Measurements from ENCODE around the gene RUVBL2. TPM values are rescaled to one million over a fixed set of nuclear protein-coding genes. Genes with fewer than 3 reads are reported as not detected.
"Not testable (repeated sequence)": the region's sequence is repeated elsewhere in the genome, so short reads cannot be mapped to it uniquely, and the experiment has no call there.

RUVBL2 gene
- total and polyA plus RNA-seq, 9 donors: 11.4 to 101 (median 53.4) TPM

DNA sequence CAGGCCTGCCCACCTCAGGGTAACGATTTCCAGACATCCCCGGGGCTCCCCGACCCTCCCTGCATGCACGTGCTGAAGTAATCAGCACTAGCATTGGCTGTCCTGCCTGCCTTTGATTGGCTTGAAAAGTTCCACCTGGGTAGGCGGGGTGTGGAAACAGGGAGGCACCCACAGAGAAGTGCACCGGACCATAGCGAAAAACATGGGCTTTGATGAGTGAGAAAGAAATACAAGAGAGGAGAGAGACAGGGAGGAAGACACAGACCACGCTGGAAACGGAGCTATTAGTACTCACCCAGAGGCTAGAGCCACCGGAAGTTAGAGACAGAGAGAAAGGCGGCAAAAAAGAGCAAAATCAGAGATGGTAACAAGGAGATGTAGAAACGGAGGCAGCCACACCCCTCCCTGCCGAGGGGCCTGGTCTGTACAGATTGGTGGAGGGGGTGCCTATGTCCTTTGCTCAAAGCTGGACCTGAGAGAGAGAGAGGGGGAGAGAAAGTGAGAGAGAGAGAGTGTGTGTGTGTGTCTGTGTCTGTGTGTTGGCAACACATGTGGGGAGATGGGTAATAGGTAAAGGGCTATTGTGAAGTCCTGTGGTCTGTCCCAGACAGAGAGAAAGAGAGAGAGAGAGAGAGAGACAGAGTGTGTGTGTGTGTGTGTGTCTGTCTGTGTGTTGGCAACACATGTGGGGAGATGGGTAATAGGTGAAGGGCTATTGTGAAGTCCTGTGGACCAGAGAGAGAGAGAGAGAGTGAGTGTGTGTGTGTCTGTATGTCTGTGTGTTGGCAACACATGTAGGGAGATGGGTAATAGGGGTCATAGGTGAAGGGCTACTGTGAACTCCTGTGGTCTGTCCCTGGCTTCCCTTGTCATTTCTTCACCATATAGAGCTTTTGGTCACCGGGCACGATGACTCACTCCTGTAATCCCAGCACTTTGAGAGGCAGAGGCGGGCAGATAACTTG, 27.5 kb downstream of the RUVBL2 start:
- intact Hi-C loops (cut with DNase I): no loop called here
- Histone ChIP-seq H3K36me3 (no peaks in the 10 kb centered on the region), H3K27me3 (no peaks in the 10 kb centered on the region), H3K4me1 (ENCODE audit: insufficient read depth) (peaks cover 7% of the 10 kb centered on the region), H3K4me3 (no peak overlapping the region), H3K27ac (no peak overlapping the region), H3K9me3 (no peaks in the 10 kb centered on the region)
- no peak for DNase-seq
- 27 to 33% (median 29%) methylated on average over 16 of the region's 16 CpGs for WGBS, 3 donors
- TF ChIP-seq POLR2A (IDR thresholded peaks at IDR 0.05): no peak
- TF ChIP-seq, protein P1, sequence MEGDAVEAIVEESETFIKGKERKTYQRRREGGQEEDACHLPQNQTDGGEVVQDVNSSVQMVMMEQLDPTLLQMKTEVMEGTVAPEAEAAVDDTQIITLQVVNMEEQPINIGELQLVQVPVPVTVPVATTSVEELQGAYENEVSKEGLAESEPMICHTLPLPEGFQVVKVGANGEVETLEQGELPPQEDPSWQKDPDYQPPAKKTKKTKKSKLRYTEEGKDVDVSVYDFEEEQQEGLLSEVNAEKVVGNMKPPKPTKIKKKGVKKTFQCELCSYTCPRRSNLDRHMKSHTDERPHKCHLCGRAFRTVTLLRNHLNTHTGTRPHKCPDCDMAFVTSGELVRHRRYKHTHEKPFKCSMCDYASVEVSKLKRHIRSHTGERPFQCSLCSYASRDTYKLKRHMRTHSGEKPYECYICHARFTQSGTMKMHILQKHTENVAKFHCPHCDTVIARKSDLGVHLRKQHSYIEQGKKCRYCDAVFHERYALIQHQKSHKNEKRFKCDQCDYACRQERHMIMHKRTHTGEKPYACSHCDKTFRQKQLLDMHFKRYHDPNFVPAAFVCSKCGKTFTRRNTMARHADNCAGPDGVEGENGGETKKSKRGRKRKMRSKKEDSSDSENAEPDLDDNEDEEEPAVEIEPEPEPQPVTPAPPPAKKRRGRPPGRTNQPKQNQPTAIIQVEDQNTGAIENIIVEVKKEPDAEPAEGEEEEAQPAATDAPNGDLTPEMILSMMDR (IDR thresholded peaks at IDR 0.05): no peak
- TF ChIP-seq EP300 (IDR thresholded peaks at IDR 0.05): no peak

DNA sequence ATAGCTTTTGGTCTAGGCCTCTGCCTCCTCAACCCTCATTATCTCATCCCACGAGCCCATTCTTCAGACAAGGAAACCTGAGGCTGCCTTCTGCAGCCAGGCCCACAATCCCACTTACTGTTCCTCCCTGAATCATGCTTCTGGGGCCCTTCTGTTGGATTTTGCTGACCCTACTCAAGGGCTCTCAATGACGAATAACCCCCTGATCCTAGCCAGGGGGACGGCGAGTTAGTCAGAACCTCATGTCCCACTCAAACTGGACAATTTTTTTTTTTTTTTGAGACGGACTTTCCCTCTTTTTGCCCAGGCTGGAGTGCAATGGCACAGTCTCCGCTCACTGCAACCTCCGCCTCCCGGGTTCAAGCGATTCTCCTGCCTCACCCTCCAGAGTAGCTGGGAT, 28.4 kb downstream of the RUVBL2 start:
- no peak for DNase-seq
- H3K4me1 ChIP-seq (ENCODE audit: insufficient read depth): peaks cover 7% of the 10 kb centered on the region
- H3K27ac ChIP-seq: no peak overlapping the region
- no peaks in the 10 kb centered on the region for H3K9me3 ChIP-seq
- TF ChIP-seq, protein P1 (IDR thresholded peaks at IDR 0.05): no peak
- no peak for TF ChIP-seq EP300 (IDR thresholded peaks at IDR 0.05)
- no peak for TF ChIP-seq POLR2A (IDR thresholded peaks at IDR 0.05)
- H3K27me3 ChIP-seq: no peaks in the 10 kb centered on the region
- intact Hi-C loops (cut with DNase I): no loop called here
- no peak overlapping the region for H3K4me3 ChIP-seq
- H3K36me3 ChIP-seq: no peaks in the 10 kb centered on the region
- 87 to 92% (median 90%) methylated on average over 9 of the region's 9 CpGs for WGBS, 3 donors

GRCh38 chr19:49024233-49024632, 30.5 kb downstream of the RUVBL2 start, which contains the start of gene CGB3:
Gene CGB3 (minus strand): TSS chr19:49024333. CDS start chr19:49023971, 362 bp downstream.
- intact Hi-C loops (cut with DNase I); H3K9me3 ChIP-seq; H3K27ac ChIP-seq; H3K4me3 ChIP-seq; H3K27me3 ChIP-seq; H3K4me1 ChIP-seq (ENCODE audit: insufficient read depth); DNase-seq; H3K36me3 ChIP-seq: not testable (repeated sequence)
- 63 to 79% (median 67%) methylated on average over 7 to 12 of the region's 15 CpGs for WGBS, 3 donors

DNA sequence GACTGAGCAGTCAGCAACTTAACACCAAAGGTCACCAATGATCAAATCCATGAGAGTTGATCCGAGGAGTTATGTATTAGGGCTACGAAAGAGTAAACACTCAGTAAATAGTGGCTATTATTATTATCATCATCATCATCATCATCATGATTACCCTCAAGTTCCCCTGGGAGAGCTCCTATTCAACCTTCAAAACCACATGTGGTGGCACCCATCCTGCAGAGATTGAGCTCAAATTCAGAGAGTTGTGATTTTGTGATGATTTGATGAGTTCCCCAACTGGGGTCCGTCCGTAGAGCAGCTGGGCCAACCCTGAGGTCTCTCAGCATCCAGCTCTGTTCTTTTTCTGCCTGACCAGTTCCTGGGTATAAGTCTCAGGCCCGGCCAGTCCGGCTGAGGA, 31.4 kb downstream of the RUVBL2 start:
- H3K4me1 ChIP-seq (ENCODE audit: insufficient read depth); H3K27ac ChIP-seq; H3K27me3 ChIP-seq; DNase-seq; H3K36me3 ChIP-seq; intact Hi-C loops (cut with DNase I); H3K4me3 ChIP-seq; H3K9me3 ChIP-seq: not testable (repeated sequence)
- 80 to 86% (median 84%) methylated on average over 4 to 6 of the region's 6 CpGs for WGBS, 3 donors

- H3K36me3 ChIP-seq; intact Hi-C loops (cut with DNase I); H3K4me1 ChIP-seq (ENCODE audit: insufficient read depth); H3K27ac ChIP-seq; H3K27me3 ChIP-seq; H3K4me3 ChIP-seq; DNase-seq; H3K9me3 ChIP-seq: not testable (repeated sequence)
- WGBS, 3 donors: 75 to 79% (median 77%) methylated on average over 18 to 23 of the region's 23 CpGs
Observed at GRCh38 chr19:49025599-49025998, 31.9 kb downstream of the RUVBL2 start.

GRCh38 chr19:49028686-49029085, 35.0 kb downstream of the RUVBL2 start:
- H3K27me3 ChIP-seq; H3K4me1 ChIP-seq (ENCODE audit: insufficient read depth); DNase-seq; intact Hi-C loops (cut with DNase I); H3K4me3 ChIP-seq; H3K9me3 ChIP-seq; H3K27ac ChIP-seq; H3K36me3 ChIP-seq: not testable (repeated sequence)
- WGBS, 3 donors: 74 to 80% (median 75%) methylated on average over 5 to 9 of the region's 9 CpGs

DNA sequence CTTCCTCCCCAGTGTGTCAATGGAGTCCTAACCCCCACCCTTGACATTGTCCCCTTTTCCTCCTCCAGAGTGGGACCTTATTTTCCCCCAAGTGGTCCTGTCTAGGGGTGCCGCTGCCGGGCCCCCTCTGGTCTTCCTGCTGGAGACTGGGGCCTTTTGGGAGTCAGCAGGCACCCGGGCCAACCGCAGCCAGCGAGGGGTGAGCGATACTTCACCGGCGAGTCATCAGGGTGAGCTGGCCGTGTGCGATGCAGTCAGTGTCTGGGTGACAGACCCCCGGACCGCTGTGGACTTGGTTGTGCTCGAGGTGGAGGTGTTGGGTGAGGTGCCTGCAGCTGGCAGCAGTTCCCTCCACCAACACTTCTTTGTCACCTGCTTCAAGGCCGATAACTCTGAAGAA, 36.1 kb downstream of the RUVBL2 start:
- not testable (repeated sequence) for H3K27ac ChIP-seq

DNA sequence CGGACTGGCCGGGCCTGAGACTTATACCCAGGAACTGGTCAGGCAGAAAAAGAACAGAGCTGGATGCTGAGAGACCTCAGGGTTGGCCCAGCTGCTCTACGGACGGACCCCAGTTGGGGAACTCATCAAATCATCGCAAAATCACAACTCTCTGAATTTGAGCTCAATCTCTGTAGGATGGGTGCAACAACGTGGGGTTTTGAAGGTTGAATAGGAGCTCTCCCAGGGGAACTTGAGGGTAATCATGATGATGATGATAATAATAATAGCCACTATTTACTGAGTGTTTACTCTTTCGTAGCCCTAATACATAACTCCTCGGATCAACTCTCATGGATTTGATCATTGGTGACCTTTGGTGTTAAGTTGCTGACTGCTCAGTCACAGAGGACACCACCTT, 36.6 kb downstream of the RUVBL2 start:
- H3K27ac ChIP-seq; DNase-seq; H3K4me3 ChIP-seq; H3K4me1 ChIP-seq (ENCODE audit: insufficient read depth); H3K27me3 ChIP-seq; H3K9me3 ChIP-seq; H3K36me3 ChIP-seq; intact Hi-C loops (cut with DNase I): not testable (repeated sequence)
- WGBS, 3 donors: 88 to 92% (median 91%) methylated on average over 3 to 6 of the region's 8 CpGs

More for the DNA sequence above, 36.1 kb downstream of the RUVBL2 start:
- H3K4me3 ChIP-seq; H3K27me3 ChIP-seq; H3K36me3 ChIP-seq; H3K9me3 ChIP-seq; H3K4me1 ChIP-seq (ENCODE audit: insufficient read depth); intact Hi-C loops (cut with DNase I); DNase-seq: not testable (repeated sequence)
- 81 to 84% (median 81%) methylated on average over 14 of the region's 14 CpGs for WGBS, 3 donors

GRCh38 chr19:49031642-49032301, 38.1 kb downstream of the RUVBL2 start, which contains the start of gene CGB2:
Gene CGB2 (plus strand): TSS chr19:49031890. CDS start chr19:49032096, 206 bp downstream.
- WGBS, 3 donors: 17 to 27% (median 18%) methylated on average over 28 of the region's 28 CpGs
- H3K4me1 ChIP-seq (ENCODE audit: insufficient read depth); DNase-seq; H3K36me3 ChIP-seq; H3K4me3 ChIP-seq; H3K27me3 ChIP-seq; intact Hi-C loops (cut with DNase I); H3K9me3 ChIP-seq; H3K27ac ChIP-seq: not testable (repeated sequence)
